ENCODE measurements around the gene GAK.
"Not testable (repeated sequence)": the region's sequence is repeated elsewhere in the genome, so short reads cannot be mapped to it uniquely, and the experiment has no call there.

The GAK gene

DNA sequence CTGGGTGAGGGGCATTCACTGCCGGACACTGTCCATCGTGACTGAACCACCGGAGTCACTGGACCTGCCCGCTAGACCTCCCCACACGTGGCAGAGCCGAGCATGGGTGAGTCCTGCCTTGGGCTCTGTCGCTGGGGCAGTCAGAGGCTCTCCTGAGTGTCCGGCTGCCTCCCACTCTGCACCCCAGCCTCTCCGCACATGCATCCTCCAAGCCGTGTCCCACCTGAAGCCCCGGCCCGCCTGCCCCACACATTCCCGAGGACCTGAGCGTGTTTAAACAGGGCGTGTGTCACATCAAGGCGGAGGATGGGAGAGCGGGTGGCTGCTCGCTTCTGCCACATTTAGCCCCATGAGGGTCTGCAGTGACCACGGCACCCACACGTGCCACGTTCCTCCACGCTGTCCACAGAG, 110.9 kb downstream of the GAK start:
- in situ Hi-C loops (cut with MboI; ENCODE audit: low sequenced_read_pairs): no loop called here

DNA sequence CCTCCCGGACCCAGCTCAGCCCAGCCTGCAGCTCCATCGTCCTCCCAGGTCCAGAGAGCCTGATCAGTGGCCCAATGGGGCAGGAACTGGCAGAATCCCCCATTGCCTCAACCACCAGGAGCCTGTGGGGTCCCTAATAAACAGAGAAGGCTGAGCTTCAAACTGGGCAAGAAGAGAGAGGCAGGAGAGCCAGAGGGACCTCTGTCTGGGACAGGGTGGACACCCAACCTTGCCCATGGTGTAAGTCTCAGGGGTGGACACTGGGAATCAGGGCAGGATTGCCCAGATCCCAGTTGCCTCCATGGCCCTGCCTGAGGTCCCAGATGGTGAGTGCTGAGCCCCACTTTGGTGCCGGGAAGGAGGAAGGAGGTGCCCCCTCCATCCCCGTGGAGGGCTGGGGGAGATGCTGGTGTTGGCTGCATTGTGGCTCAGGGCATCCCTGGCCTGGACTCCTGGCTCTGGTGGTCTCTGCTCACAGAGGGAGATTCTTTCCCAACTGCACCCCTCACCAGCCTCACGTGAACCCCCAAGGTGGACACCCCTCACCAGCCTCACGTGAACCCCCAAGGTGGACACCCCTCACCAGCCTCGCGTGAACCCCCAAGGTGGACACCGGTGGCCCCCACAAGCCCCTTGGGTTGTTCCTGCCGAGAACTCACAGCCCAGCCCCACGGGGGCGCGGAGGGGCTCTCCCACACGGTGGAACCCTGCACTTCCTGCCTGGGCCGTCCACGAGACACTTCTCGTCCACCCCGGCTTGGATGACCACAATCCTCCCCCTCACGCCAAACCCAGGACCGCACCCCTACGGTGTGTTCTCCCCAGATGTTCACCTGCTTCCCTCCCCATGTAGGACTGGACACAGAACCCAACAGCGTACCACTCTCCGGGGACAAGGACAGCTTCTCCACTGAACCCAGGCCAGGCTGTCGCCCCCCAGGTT, 111.6 kb downstream of the GAK start:
- in situ Hi-C loops (cut with MboI; ENCODE audit: low sequenced_read_pairs): no loop called here

DNA sequence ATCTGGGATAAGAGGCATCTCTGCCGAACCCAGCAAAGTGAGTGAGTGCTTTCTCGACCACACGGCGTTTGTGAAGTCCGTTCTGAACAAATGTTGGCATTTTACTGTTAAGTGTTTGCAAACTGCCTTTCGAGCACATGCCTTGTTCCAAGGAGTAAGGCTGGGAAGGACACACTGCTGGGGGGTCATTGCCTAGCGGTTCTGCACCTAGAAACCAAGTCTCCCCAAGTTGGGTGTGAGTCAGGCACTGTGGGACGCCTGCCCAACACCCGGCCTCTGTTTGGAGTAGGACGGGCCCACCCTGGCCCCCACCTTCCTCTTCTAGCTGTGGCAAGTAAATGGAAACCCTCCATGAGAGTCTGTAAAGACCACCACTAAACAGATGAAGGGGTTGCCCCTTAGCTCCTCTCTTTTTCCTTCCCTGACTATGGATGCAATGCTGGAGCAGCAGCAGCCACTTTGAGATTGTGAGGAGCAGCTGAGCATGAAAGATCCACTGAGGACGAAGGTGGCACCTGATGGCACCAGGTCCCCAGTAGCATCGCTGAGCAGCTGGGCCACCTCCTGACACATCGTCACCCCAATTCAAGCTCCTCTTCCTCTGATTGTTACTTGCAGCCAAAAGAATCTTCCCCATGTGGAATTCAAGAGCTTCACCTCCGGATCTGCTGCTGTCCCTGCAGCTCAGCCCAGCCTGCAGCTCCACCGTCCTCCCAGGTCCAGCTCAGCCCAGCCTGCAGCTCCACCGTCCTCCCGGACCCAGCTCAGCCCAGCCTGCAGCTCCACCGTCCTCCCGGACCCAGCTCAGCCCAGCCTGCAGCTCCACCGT, 112.5 kb downstream of the GAK start:
- in situ Hi-C loops (cut with MboI; ENCODE audit: low sequenced_read_pairs): no loop called here

DNA sequence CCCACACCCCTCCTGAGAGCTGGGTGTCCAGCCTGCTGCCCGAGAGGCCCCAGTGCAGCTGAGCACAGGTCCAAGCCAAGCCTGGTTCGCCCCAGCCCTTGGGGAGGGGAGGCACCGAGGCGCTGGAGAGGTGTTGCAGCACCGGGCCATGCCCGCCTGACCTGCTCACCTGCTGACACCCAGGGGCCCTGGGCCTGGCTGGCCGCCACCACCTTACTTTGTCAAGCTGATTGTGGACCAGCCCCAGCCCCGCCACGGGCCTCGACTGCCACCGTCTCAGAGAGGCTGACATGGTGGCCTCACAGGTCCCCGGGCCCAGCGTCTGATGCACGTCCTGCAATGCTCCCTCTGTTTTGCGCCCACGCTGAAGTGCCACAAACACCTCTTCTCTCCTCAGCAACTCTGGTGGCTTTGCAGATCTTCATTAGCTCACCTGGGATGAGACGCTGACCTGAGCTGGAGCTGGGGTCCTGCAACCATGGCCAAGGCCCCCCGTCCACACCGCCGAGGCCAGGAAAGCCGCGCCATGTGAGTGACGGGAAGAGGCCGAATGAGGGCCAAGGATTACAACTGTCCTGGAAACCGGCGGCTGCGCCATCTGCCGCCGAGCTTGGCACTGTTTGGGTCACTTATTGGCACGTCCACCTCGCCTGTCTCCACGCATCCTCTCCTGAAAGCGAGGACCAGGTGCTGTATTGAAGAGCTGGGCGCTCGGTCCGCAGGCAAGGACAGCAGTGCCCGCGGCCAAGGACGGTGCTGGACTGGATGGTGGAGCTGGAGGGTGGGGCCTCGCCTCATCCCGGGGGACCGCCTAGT, 113.8 kb downstream of the GAK start:
- in situ Hi-C loops (cut with MboI; ENCODE audit: low sequenced_read_pairs): no loop called here

DNA sequence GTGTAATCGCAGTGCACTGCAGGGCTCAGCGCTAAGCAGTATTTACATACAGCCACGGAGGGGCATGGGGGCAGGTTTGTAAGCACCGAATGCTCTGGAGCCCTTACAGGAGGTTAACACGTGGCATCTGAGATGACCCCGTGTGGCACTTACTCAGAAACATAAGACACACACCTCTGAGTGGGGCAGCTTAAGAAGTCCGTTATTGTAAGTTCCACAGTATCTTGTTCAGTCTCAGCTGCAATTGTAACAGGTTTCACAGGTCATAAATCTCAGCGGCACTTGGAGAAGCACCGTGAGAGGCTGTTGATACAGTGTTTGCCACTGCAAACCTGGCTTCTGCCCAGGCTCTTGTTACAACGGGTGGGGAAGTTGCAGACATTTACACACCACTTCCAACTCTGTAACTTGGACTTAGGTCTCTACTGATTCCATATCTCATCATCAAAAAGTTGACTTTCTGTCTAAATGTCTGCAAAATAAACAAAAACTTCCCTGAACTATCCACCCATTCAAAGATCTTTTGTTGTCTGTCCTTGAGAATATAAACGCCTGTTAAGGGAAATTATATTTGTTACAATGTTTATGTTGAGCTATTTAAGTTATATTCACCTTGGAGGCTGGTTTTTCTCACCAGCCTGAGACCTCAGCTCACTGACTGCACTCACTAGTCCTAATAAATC, 116.5 kb downstream of the GAK start:
- in situ Hi-C loops (cut with MboI; ENCODE audit: low sequenced_read_pairs): no loop called here

DNA sequence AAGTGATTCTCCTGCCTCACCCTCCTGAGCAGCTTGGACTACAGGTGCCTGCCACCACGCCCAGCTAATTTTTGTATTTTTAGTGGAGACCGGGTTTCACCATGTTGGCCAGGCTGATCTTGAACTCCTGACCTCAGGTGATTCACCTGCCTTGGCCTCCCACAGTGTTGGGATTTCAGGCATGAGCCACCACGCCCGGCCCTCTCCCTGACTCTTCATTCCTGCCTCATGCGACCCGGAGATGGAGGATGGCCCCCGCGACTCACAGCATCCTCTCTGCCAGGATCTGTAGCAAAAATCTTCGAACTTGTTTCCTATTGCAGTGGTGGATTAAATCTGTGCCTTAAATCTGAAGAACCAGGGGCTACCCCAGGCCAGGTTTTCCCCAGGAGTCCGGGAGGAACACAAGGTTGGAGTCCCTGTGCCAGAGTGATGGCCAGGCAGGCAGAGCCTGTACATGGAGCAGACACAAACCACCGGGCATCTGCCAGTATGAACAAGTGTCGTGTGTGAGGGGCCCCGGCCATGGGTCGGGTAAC, 117.7 kb downstream of the GAK start:
- in situ Hi-C loops (cut with MboI; ENCODE audit: low sequenced_read_pairs): no loop called here

DNA sequence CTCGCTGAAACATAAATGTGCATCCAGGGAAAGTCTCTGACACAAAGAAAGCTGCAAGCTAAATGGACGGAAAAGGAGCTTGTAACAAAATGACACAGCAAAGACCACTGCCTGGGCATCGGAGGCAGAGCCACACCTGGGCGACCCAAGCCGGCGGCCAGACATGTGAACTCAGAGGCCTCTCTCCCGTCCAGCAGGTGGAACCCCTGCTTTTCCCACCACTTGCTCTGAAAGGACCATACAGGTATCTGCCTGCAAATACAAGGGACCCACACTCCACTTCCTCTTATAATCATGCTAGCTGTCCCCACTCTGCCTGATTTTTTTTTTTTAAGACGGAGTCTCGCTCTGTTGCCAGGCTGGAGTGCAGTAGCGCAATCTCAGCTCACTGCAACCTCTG, 118.2 kb downstream of the GAK start:
- in situ Hi-C loops (cut with MboI; ENCODE audit: low sequenced_read_pairs): no loop called here

DNA sequence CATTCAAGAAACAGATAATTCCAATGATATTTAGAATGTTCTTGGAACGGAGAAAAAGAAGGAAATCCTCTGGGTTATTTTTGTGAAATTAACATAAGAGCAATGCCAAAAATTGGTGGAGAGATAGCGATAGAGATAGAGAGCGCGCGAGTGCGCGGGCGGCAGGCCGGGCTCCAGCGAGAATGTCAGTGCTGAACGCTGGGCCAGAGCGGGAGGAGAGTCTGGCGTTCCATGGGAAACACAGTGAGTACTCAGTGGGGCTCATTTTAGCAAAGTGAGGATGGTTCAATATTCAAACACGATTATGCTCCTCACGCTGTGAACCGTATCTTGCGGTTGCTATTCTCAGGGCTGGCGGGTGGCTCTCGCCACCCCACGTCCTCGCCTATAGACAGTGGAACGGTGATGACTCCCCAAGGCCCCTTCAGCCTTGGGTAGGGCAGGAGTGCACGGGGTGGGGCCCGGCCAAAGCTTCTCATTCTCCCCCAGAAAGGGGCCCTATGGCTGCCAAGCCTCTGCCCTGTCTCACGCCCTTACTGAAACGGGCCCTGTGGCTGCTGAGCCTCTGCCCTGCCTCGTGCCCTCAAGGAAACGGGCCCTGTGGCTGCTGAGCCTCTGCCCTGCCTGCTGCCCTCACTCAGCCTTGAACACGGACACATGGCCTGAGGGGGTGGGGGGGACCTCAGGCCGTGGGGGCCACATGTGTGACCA, 123.1 kb downstream of the GAK start:
- in situ Hi-C loops (cut with MboI; ENCODE audit: low sequenced_read_pairs): no loop called here

DNA sequence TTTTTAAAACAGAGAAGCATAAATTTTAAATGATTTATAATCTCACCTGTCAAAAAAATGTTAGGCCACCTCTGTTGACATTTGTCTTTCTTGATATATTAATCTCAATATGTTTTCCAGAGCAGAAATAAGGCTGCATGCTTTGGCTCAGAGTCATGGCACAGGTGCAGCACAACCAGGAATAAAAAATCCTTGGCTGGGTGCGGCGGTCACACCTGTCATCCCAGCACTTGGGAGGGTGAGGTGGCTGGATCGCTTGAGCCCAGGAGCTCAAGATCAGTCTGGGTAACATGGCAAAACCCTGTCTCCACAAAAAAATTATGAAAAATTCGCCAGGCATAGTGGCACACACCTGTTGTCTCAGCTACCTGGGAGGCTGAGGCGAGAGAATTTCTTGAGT, 124.3 kb downstream of the GAK start:
- in situ Hi-C loops (cut with MboI; ENCODE audit: low sequenced_read_pairs): no loop called here

DNA sequence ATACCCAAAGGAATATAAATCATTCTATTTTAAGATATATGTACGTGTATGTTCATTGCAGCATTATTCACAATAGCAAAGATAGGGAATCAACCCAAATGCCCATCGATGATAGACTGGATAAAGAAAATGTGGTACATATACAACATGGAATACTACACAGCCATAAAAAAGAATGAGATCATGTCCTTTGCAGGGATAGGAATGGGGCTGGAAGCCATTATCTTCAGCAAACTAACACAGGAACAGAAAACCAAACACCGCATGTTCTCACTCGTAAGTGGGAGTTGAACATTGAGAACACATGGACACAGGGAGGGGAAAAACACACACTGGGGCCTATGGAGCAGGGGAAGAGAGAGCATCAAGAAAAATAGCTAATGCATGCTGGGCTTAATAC, 125.1 kb downstream of the GAK start:
- in situ Hi-C loops (cut with MboI; ENCODE audit: low sequenced_read_pairs): not testable (repeated sequence)

DNA sequence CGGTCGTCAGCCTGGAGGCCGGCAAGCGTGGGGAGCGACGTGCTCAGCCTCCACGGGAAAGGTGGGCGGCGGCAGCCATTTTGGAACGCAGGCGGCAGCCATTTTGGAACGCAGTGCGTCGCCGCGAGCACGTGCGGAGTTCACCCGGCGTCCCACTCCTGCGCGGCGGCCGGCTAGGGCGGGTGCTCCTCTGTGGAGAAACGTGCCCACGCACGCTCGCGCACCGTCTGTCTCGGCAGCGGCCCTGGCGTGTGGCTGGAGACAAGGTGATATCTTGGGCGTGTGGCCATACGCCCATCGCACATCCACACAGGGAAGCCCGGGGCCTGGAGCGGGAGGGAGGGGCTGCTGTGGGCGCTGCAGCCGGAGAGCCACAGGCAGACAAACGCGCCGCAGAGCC, 127.3 kb downstream of the GAK start:
- in situ Hi-C loops (cut with MboI; ENCODE audit: low sequenced_read_pairs): no loop called here

DNA sequence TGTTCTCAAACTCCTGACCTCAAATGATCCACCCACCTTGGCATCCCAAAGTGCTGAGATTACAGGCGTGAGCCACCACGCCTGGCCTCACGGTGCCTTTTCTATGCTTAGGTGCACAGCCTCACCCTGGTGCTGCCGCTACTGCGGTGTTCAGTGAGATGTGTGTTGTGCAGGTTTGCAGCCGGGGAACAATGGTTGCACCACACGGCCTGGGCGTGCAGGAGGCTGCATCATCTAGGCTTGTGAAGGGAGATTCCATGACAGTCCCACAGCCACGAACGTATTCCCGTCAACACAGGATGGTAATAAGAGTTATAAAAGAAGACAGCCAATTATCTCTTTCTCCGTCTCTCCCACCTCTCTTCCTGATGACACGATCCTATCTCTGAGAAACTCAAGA, 128.2 kb downstream of the GAK start:
- in situ Hi-C loops (cut with MboI; ENCODE audit: low sequenced_read_pairs): no loop called here

DNA sequence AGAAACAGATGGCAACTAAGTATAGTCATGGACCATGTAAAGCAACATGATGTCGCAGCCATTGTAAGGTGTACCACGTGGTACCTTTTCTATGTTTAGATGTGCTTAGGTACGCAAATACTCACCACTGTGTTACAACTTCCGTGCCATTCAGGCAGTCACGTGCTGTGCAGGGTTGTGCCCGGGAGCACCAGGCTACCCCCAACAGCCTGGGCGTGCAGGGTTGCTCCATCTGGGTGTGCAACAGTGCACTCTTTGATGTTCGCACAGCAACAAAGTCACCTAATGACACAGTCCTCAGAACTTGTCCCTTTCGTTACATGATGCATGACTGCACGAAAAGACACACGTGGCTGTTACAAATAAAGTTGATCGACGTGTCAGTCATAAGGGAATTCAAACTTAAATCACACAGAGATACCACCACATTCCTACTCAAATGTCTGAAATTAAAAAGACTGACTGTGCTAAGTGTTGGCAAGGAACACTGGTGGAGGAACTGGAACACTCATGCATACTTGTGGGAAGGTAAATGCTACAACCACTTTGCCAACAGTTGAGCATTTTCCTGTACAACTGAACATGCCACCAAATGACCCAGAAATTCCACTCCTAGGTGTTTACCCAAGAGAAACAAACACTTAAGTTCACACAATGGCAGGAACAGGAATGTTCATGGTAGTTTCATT, 130.5 kb downstream of the GAK start:
- in situ Hi-C loops (cut with MboI; ENCODE audit: low sequenced_read_pairs): no loop called here
